CD4-positive, alpha-beta T cell (primary cell): Measurements from ENCODE around the gene BZW1. TPM values are rescaled to one million over a fixed set of nuclear protein-coding genes. Genes with fewer than 3 reads are reported as not detected.
"Not testable (repeated sequence)": the region's sequence is repeated elsewhere in the genome, so short reads cannot be mapped to it uniquely, and the experiment has no call there.

ENCODE experiments used
- ATAC-seq: fragments of 200-7000 bp; cut with Tn5 transposase; one replicate; pipeline ENCODE4 v1.10.0; 2022; ENCODE audit warnings: mild to moderate bottlenecking; ENCODE audit not compliant: poor library complexity
- CTCF ChIA-PET: fragments of 350-600 bp; sonication (Branson Sonifier 250); formaldehyde crosslinking; loops from one replicate; lab custom pipeline; 2021; ENCODE audit warnings: antibody characterized with exemption, inconsistent platforms; lab: Charles Lee
- POLR2A ChIA-PET: fragments of 350-600 bp; sonication (Branson Sonifier 250); formaldehyde crosslinking; loops from one replicate; lab custom pipeline; 2021; ENCODE audit warnings: antibody characterized with exemption, inconsistent platforms; lab: Charles Lee
- DNase-seq, 14 experiments: peaks; one replicate each; pipeline ENCODE4 v3.0.0-alpha.2; 2013 to 2020; ENCODE audit warnings: mixed read lengths in 2 of 14
- H3K27ac ChIP-seq, 2 donors: one replicate each; pipeline versions ENCODE4 v1.5.1 to v1.7.0; 2013; ENCODE audit warnings: low read length in 2 of 2, low read depth in 1 of 2, mild to moderate bottlenecking in 1 of 2
- H3K27me3 ChIP-seq, 2 experiments: 1 replicate in 1 of 2; 2 replicates in 1 of 2; pipeline versions ENCODE4 v1.6.1 to v1.7.0; 2013; ENCODE audit warnings: low read length in 2 of 2, control low read depth in 1 of 2, mild to moderate bottlenecking in 1 of 2, moderate library complexity in 1 of 2; ENCODE audit not compliant: insufficient read depth in 2 of 2, control insufficient read depth in 1 of 2
- H3K36me3 ChIP-seq: one replicate; pipeline ENCODE4 v1.6.1; 2013; ENCODE audit warnings: low read length, control low read depth; ENCODE audit not compliant: insufficient read depth
- H3K4me1 ChIP-seq: one replicate; pipeline ENCODE4 v1.6.1; 2013; ENCODE audit warnings: low read length, control low read depth; ENCODE audit not compliant: insufficient read depth
- H3K4me3 ChIP-seq: one replicate; pipeline ENCODE4 v1.5.1; 2013; ENCODE audit warnings: mild to moderate bottlenecking, low read length, moderate library complexity
- H3K9me3 ChIP-seq, 2 experiments: 1 replicate in 1 of 2; 2 replicates in 1 of 2; pipeline versions ENCODE4 v1.6.1 to v1.7.0; 2013; ENCODE audit warnings: low read length in 2 of 2, mild to moderate bottlenecking in 2 of 2, control low read depth in 1 of 2, moderate library complexity in 1 of 2; ENCODE audit not compliant: control insufficient read depth in 1 of 2, insufficient read depth in 1 of 2
- H3K27ac Mint-ChIP-seq: one replicate; pipeline ENCODE4 v1.8.0; 2020; ENCODE audit warnings: mixed read lengths
- H3K27me3 Mint-ChIP-seq: one replicate; pipeline ENCODE4 v1.8.0; 2021; ENCODE audit warnings: mixed read lengths
- H3K36me3 Mint-ChIP-seq: one replicate; pipeline ENCODE4 v1.8.0; 2021; ENCODE audit warnings: low read depth, mixed read lengths
- H3K4me1 Mint-ChIP-seq: one replicate; pipeline ENCODE4 v1.8.0; 2021; ENCODE audit warnings: low read depth, mixed read lengths
- H3K4me3 Mint-ChIP-seq: one replicate; pipeline ENCODE4 v1.8.0; 2020; ENCODE audit warnings: mild to moderate bottlenecking, mixed read lengths
- H3K9me3 Mint-ChIP-seq: one replicate; pipeline ENCODE4 v1.8.0; 2020; ENCODE audit warnings: mixed read lengths
- CTCF ChIP-seq: fragments of 200-600 bp; IDR thresholded peaks from one replicate; pipeline ENCODE4 v1.8.0; 2022; ENCODE audit warnings: antibody characterized with exemption, mild to moderate bottlenecking
- intact Hi-C, 2 experiments: fragments of 100-400 bp; cut with DNase I in 1 of 2; cut with micrococcal nuclease in 1 of 2; formaldehyde crosslinking; loops; one replicate each; pipeline versions ENCODE4 v1.15.1 to v1.9.0; 2023 to 2025; cut with DNase I, micrococcal nuclease
- total RNA-seq, 174 experiments: library from RNA in 2 of 174; stranded (reverse) in 2 of 174; gene quantifications; one replicate each; pipeline ENCODE4 v1.2.3 and lab custom pipeline; 2021 to 2026

Gene BZW1
- total RNA-seq, 2 experiments from 2014 or later, result 190 to 192 TPM

- intact Hi-C loops, result loop anchor here in 1 of 2 experiments (10.0 kb wide), 2 partner anchors 426 to 834 kb away; no protein-coding TSS in a partner anchor
- Mint-ChIP-seq H3K4me1 (no peaks in the 10 kb centered on the region), H3K27ac (no peak overlapping the region), H3K9me3 (no peaks in the 10 kb centered on the region), H3K36me3 (no peaks in the 10 kb centered on the region), H3K27me3 (no peaks in the 10 kb centered on the region), H3K4me3 (no peak overlapping the region)
- no peak for DNase-seq
- no peak overlapping the region for H3K4me3 ChIP-seq
- no peak for ATAC-seq
- H3K9me3 ChIP-seq, result no peaks in the 10 kb centered on the region
- H3K36me3 ChIP-seq, result no peaks in the 10 kb centered on the region
- no peaks in the 10 kb centered on the region for H3K4me1 ChIP-seq
- H3K27me3 ChIP-seq, result no peaks in the 10 kb centered on the region
- CTCF ChIA-PET, result no interaction called here
- no peak for TF ChIP-seq CTCF
- POLR2A ChIA-PET, result no interaction called here
- no peak overlapping the region for H3K27ac ChIP-seq
These were observed 11.3 kb upstream of the BZW1 start for GRCh38 chr2:200800458-200800857.

- intact Hi-C loops, result loop anchor here in 1 of 2 experiments (10.0 kb wide), 2 partner anchors 427 to 833 kb away; no protein-coding TSS in a partner anchor
- H3K4me1 Mint-ChIP-seq, H3K4me1 ChIP-seq, CTCF ChIA-PET, H3K9me3 ChIP-seq, H3K27me3 Mint-ChIP-seq, H3K27ac Mint-ChIP-seq, POLR2A ChIA-PET, DNase-seq, H3K9me3 Mint-ChIP-seq, H3K4me3 ChIP-seq, ATAC-seq, H3K4me3 Mint-ChIP-seq, H3K36me3 ChIP-seq, H3K27me3 ChIP-seq, H3K27ac ChIP-seq, H3K36me3 Mint-ChIP-seq: not testable (repeated sequence)
These were observed 10.3 kb upstream of the BZW1 start for GRCh38 chr2:200801431-200801830.

GRCh38 chr2:200809506-200810251, 2.0 kb upstream of the BZW1 start:
- no peak overlapping the region for H3K4me3 ChIP-seq
- H3K4me1 ChIP-seq, result peaks cover 17% of the 10 kb centered on the region
- peaks cover 43% of the 10 kb centered on the region for H3K4me1 Mint-ChIP-seq
- peak overlapping the region; percentile 93 for H3K27ac Mint-ChIP-seq
- ChIA-PET POLR2A (interaction anchor here (1.5 to 2.0 kb wide), 3 partner anchors 80 to 308 kb away, joined by 6 to 21 read pairs (median 13); partner anchors contain the start of genes NIF3L1 and PPIL3), CTCF (interaction anchor here (1.2 kb wide), 1 partner anchor 97 kb away, joined by 3 read pairs; no protein-coding TSS in a partner anchor)
- H3K36me3 Mint-ChIP-seq, result peaks cover 31% of the 10 kb centered on the region
- intact Hi-C loops, result loop anchor here (2.0 to 10.0 kb wide), 13 partner anchors 55 to 1223 kb away; partner anchors contain the start of genes HYCC2 (in 2 of the 2), C2orf69 (in 1 of the 2), CLK1 (in 1 of the 2) and FZD7 (in 1 of the 2)
- H3K27me3 Mint-ChIP-seq, result no peaks in the 10 kb centered on the region
- peaks cover 12% of the 10 kb centered on the region for H3K36me3 ChIP-seq
- H3K4me3 Mint-ChIP-seq, result peak overlapping the region; percentile 98
- no peaks in the 10 kb centered on the region for H3K9me3 Mint-ChIP-seq
- no peak for DNase-seq
- peak overlapping the region in 1 of 2 donors; percentile 19 for H3K27ac ChIP-seq
- no peaks in the 10 kb centered on the region for H3K27me3 ChIP-seq
- no peak for TF ChIP-seq CTCF
- ATAC-seq, result no peak
- no peaks in the 10 kb centered on the region for H3K9me3 ChIP-seq
